H9 (cell line): ENCODE data around the gene GSE1. TPM values are rescaled to one million over a fixed set of nuclear protein-coding genes. Genes with fewer than 3 reads are reported as not detected.

ENCODE experiments used
- DNase-seq: peaks from one replicate; pipeline ENCODE4 v3.0.0-alpha.2; 2017
- H2AFZ ChIP-seq: one replicate; pipeline ENCODE4 v1.6.1; 2013; ENCODE audit warnings: mild to moderate bottlenecking, low read length, control low read depth, moderate library complexity
- H2AK5ac ChIP-seq: 2 replicates; pipeline ENCODE4 v1.6.1; 2013; ENCODE audit warnings: low read length, control low read depth, mixed read lengths; ENCODE audit not compliant: insufficient read length
- H2BK120ac ChIP-seq: one replicate; pipeline ENCODE4 v1.6.1; 2013; ENCODE audit warnings: low read depth, mild to moderate bottlenecking, low read length, control low read depth, inconsistent platforms; ENCODE audit not compliant: poor library complexity, severe bottlenecking
- H2BK12ac ChIP-seq: 2 replicates; pipeline ENCODE4 v1.6.1; 2013; ENCODE audit warnings: low read length, control low read depth, mixed read lengths, low read depth; ENCODE audit not compliant: insufficient read length
- H2BK15ac ChIP-seq: 2 replicates; pipeline ENCODE4 v1.6.1; 2013; ENCODE audit warnings: low read depth, low read length, control low read depth
- H2BK20ac ChIP-seq: one replicate; pipeline ENCODE4 v1.6.1; 2013; ENCODE audit warnings: low read depth, mild to moderate bottlenecking, low read length, control low read depth, inconsistent platforms; ENCODE audit not compliant: poor library complexity, severe bottlenecking
- H2BK5ac ChIP-seq: 2 replicates; pipeline ENCODE4 v1.6.1; 2013; ENCODE audit warnings: low read length, control low read depth, mixed read lengths; ENCODE audit not compliant: insufficient read length
- H3K14ac ChIP-seq: 2 replicates; pipeline ENCODE4 v1.6.1; 2013; ENCODE audit warnings: low read length, control low read depth; ENCODE audit not compliant: insufficient read depth
- H3K18ac ChIP-seq: 2 replicates; pipeline ENCODE4 v1.6.1; 2013; ENCODE audit warnings: low read depth, mild to moderate bottlenecking, mixed read lengths, low read length, control low read depth; ENCODE audit not compliant: insufficient read length
- H3K23ac ChIP-seq: 2 replicates; pipeline ENCODE4 v1.6.1; 2013; ENCODE audit warnings: low read length, control low read depth, mixed read lengths, low read depth; ENCODE audit not compliant: insufficient read length
- H3K23me2 ChIP-seq: 2 replicates; pipeline ENCODE4 v1.6.1; 2013; ENCODE audit warnings: low read depth, mild to moderate bottlenecking, mixed read lengths, low read length, control low read depth; ENCODE audit not compliant: insufficient read length, poor library complexity, severe bottlenecking
- H3K27ac ChIP-seq: 2 replicates; pipeline ENCODE4 v1.5.1; 2013; ENCODE audit warnings: low read length, control low read depth, mixed read lengths, low read depth; ENCODE audit not compliant: insufficient read length
- H3K27me3 ChIP-seq: 2 replicates; pipeline ENCODE4 v1.6.1; 2013; ENCODE audit warnings: low read length, control low read depth, inconsistent platforms; ENCODE audit not compliant: insufficient read depth
- H3K4ac ChIP-seq: 2 replicates; pipeline ENCODE4 v1.6.1; 2013; ENCODE audit warnings: low read depth, mild to moderate bottlenecking, control low read depth, inconsistent platforms, low read length, moderate library complexity
- H3K4me1 ChIP-seq: 2 replicates; pipeline ENCODE4 v1.6.1; 2013; ENCODE audit warnings: low read length, control low read depth, inconsistent platforms; ENCODE audit not compliant: insufficient read depth
- H3K4me2 ChIP-seq: 2 replicates; pipeline ENCODE4 v1.6.1; 2013; ENCODE audit warnings: low read length, control low read depth, mixed read lengths; ENCODE audit not compliant: insufficient read length, insufficient read depth
- H3K56ac ChIP-seq: 2 replicates; pipeline ENCODE4 v1.6.1; 2013; ENCODE audit warnings: low read depth, mild to moderate bottlenecking, mixed read lengths, low read length, control low read depth; ENCODE audit not compliant: insufficient read length
- H3K79me1 ChIP-seq: 2 replicates; pipeline ENCODE4 v1.6.1; 2013; ENCODE audit warnings: low read depth, mild to moderate bottlenecking, moderate library complexity, low read length, control low read depth, inconsistent platforms; ENCODE audit not compliant: insufficient read depth, poor library complexity, severe bottlenecking
- H3K79me2 ChIP-seq: 2 replicates; pipeline ENCODE4 v1.6.1; 2013; ENCODE audit warnings: low read length, control low read depth, inconsistent platforms; ENCODE audit not compliant: insufficient read depth
- H3K9ac ChIP-seq: 2 replicates; pipeline ENCODE4 v1.6.1; 2013; ENCODE audit warnings: low read length, control low read depth, mixed read lengths; ENCODE audit not compliant: insufficient read length; ENCODE audit errors: extremely low read depth
- H3K9me3 ChIP-seq: one replicate; pipeline ENCODE4 v1.6.1; 2013; ENCODE audit warnings: low read depth, low read length, inconsistent platforms; ENCODE audit not compliant: control insufficient read depth
- H3T11ph ChIP-seq: one replicate; pipeline ENCODE4 v1.6.1; 2013; ENCODE audit warnings: mild to moderate bottlenecking, low read length, control low read depth, inconsistent platforms
- H4K20me1 ChIP-seq: one replicate; pipeline ENCODE4 v1.6.1; 2013; ENCODE audit not compliant: control insufficient read depth, insufficient read length, insufficient read depth
- H4K5ac ChIP-seq: 2 replicates; pipeline ENCODE4 v1.6.1; 2013; ENCODE audit warnings: low read depth, mild to moderate bottlenecking, mixed read lengths, low read length, control low read depth; ENCODE audit not compliant: insufficient read length
- H4K8ac ChIP-seq: replicated peaks from 2 replicates; pipeline ENCODE4 v1.6.1; 2013; ENCODE audit warnings: low read length, control low read depth, mixed read lengths, low read depth; ENCODE audit not compliant: insufficient read length
- H4K91ac ChIP-seq: 2 replicates; pipeline ENCODE4 v1.6.1; 2013; ENCODE audit warnings: low read depth, mild to moderate bottlenecking, moderate library complexity, mixed read lengths, low read length, control low read depth; ENCODE audit not compliant: insufficient read length
- H3K27ac Mint-ChIP-seq, 3 experiments: 2 replicates in 2 of 3; 3 replicates in 1 of 3; pipeline ENCODE4 v1.8.0; 2020 to 2021; ENCODE audit warnings: mixed read lengths in 3 of 3, mild to moderate bottlenecking in 1 of 3, moderate library complexity in 1 of 3
- H3K27me3 Mint-ChIP-seq: 2 replicates; pipeline ENCODE4 v1.8.0; 2021; ENCODE audit warnings: low read depth, mild to moderate bottlenecking, moderate library complexity, mixed read lengths
- H3K36me3 Mint-ChIP-seq, 3 experiments: 2 replicates in 2 of 3; 3 replicates in 1 of 3; pipeline ENCODE4 v1.8.0; 2020 to 2021; ENCODE audit warnings: low read depth in 3 of 3, mixed read lengths in 3 of 3; ENCODE audit not compliant: insufficient read depth in 1 of 3
- H3K4me1 Mint-ChIP-seq, 2 experiments: 2 replicates each; pipeline ENCODE4 v1.8.0; 2020; ENCODE audit warnings: mixed read lengths in 2 of 2
- H3K4me3 Mint-ChIP-seq, 2 experiments: 2 replicates in 1 of 2; 3 replicates in 1 of 2; pipeline ENCODE4 v1.8.0; 2020 to 2021; ENCODE audit warnings: mild to moderate bottlenecking in 2 of 2, mixed read lengths in 2 of 2, moderate library complexity in 1 of 2
- H3K9me3 Mint-ChIP-seq, 2 experiments: 2 replicates in 1 of 2; 3 replicates in 1 of 2; pipeline ENCODE4 v1.8.0; 2020; ENCODE audit warnings: mild to moderate bottlenecking in 2 of 2, mixed read lengths in 2 of 2, moderate library complexity in 1 of 2
- WGBS: extraction: QIAGEN DNeasy Blood & Tissue Kit; methylation state at CpG from one replicate; pipeline ENCODE4 v1.1.7; 2013; ENCODE audit warnings: missing lambda C conversion rate, low lambda C conversion rate, mixed read lengths; ENCODE audit not compliant: insufficient read length; ENCODE audit errors: extremely low coverage; 5-methylcytosine and 5-hydroxymethylcytosine counted together
- total RNA-seq: library from RNA; stranded (reverse); gene quantifications from 2 replicates; pipeline ENCODE4 v1.2.1, GENCODE V29; 2021
- TF ChIP-seq, protein P1 (sequence below): fragments of 200-600 bp; sonication (generic); conservative IDR thresholded peaks from 3 replicates; pipeline ENCODE4 v1.8.0; 2021; ENCODE audit warnings: antibody characterized with exemption, mild to moderate bottlenecking

The GSE1 gene
- total RNA-seq, 1 experiment from 2014 or later = 125 TPM

DNA sequence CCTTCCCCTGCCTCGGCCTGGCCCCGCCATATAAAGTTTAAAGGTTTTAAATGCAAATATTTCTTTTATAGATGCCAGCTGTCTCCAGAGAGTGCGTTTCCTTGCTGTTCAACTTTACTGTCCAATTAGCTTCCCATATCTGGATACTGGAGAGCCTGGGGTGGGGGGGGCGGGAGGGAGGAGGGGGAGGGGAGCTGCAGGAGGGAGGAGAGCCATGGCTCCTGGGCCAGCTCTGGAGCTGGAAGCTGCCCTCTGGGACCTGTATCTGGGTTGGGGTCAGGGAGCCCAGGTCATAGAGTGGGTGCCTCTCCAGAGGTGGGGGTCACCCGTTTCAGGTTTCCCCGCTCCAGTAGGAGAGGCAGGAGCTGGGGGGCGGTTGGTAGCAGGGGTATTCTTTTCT, 6.2 kb upstream of the GSE1 start:
- Histone ChIP-seq H2AK5ac (no peak overlapping the region), H4K91ac (no peak overlapping the region), H3K23me2 (peaks cover 9% of the 10 kb centered on the region), H3K79me2 (peaks cover 3% of the 10 kb centered on the region; the same call in 1 of the 2 replicates), H2BK5ac (no peak overlapping the region), H2BK12ac (no peak overlapping the region), H3K27ac (no peak overlapping the region), H3K23ac (no peak overlapping the region), H3T11ph (no peak overlapping the region), H4K20me1 (no peaks in the 10 kb centered on the region), H3K79me1 (no peaks in the 10 kb centered on the region), H3K18ac (no peak overlapping the region), H3K4me1 (peaks cover 18% of the 10 kb centered on the region; the same call in 1 of the 2 replicates), H2AFZ (no peak overlapping the region), H3K4ac (no peak overlapping the region), H3K4me2 (peak overlapping the region; percentile 38), H2BK20ac (no peak overlapping the region), H3K14ac (no peak overlapping the region), H2BK15ac (no peak overlapping the region), H3K9ac (no peak overlapping the region), H3K27me3 (no peaks in the 10 kb centered on the region), H4K5ac (no peak overlapping the region), H4K8ac (no peak overlapping the region), H3K9me3 (no peaks in the 10 kb centered on the region), H2BK120ac (no peak overlapping the region), H3K56ac (no peak overlapping the region)
- H3K27ac Mint-ChIP-seq = peak overlapping the region in 2 of 3 experiments; percentile 89 to 90; a peak in 4 of 7 replicates
- TF ChIP-seq, protein P1, sequence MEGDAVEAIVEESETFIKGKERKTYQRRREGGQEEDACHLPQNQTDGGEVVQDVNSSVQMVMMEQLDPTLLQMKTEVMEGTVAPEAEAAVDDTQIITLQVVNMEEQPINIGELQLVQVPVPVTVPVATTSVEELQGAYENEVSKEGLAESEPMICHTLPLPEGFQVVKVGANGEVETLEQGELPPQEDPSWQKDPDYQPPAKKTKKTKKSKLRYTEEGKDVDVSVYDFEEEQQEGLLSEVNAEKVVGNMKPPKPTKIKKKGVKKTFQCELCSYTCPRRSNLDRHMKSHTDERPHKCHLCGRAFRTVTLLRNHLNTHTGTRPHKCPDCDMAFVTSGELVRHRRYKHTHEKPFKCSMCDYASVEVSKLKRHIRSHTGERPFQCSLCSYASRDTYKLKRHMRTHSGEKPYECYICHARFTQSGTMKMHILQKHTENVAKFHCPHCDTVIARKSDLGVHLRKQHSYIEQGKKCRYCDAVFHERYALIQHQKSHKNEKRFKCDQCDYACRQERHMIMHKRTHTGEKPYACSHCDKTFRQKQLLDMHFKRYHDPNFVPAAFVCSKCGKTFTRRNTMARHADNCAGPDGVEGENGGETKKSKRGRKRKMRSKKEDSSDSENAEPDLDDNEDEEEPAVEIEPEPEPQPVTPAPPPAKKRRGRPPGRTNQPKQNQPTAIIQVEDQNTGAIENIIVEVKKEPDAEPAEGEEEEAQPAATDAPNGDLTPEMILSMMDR = no peak
- peaks cover 0 to 3% (median 0%) of the 10 kb centered on the region in 3 experiments; a peak in 1 of 7 replicates for H3K36me3 Mint-ChIP-seq
- peaks cover 67 to 68% of the 10 kb centered on the region in 2 experiments for H3K4me1 Mint-ChIP-seq
- H3K27me3 Mint-ChIP-seq = peaks cover 13% of the 10 kb centered on the region
- WGBS = no CpG with 5 or more reads among the region's 7 CpGs
- peaks cover 0 to 2% of the 10 kb centered on the region in 2 experiments; a peak in 2 of 5 replicates for H3K9me3 Mint-ChIP-seq
- no peak for DNase-seq
- peak overlapping the region; percentile 44 to 74 for H3K4me3 Mint-ChIP-seq
